NCI-H2107 (cell line): ENCODE measurements around the gene HHIP.

ENCODE experiments used
- DNase-seq: peaks from one replicate; lab custom pipeline; 2025; lab: John Stamatoyannopoulos, UW

Gene HHIP, protein sequence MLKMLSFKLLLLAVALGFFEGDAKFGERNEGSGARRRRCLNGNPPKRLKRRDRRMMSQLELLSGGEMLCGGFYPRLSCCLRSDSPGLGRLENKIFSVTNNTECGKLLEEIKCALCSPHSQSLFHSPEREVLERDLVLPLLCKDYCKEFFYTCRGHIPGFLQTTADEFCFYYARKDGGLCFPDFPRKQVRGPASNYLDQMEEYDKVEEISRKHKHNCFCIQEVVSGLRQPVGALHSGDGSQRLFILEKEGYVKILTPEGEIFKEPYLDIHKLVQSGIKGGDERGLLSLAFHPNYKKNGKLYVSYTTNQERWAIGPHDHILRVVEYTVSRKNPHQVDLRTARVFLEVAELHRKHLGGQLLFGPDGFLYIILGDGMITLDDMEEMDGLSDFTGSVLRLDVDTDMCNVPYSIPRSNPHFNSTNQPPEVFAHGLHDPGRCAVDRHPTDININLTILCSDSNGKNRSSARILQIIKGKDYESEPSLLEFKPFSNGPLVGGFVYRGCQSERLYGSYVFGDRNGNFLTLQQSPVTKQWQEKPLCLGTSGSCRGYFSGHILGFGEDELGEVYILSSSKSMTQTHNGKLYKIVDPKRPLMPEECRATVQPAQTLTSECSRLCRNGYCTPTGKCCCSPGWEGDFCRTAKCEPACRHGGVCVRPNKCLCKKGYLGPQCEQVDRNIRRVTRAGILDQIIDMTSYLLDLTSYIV

DNA sequence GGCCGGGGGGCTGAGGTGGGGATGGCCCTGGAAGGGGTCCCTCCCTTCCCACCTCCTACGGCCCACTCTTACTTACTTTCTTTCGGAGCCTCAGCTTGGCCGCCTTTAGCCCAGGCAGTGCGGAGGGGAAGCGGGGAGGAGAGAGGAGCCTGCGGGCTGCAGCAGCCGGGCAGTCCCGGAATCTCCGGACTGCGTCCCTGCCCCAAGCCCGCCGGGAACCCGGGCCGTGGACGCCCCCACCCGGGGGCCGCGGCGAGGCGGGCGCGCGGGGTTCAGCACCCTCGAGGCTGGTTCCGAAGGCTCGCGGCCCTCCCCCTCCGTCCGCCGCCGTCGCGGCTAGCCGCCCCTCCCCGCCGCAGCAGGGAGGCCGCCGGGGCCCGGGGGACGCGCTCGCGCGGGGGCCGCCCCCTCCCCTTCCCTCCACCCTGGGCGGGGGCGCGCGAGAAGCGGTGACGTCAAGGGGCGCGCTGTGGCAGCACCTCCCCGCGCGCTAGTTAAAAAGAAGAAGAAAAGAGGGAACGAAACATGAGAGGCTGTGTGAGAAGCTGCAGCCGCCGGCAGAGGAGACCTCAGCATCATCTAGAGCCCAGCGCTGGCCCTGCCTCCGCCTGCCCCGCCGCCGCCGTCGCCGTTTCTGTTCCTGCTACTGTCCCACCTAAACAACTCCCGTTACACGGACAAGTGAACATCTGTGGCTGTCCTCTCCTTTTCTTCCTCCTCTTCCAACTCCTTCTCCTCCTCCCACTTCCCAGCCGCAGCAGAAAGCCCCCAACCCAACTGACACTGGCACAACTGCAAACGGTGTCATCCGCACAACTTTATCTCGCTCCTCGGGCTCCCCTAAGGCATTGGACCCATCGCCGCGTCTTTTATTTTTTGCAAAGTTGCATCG lies at the start of gene HHIP:
Gene HHIP (plus strand): TSS at position 526 of the 892 bp plus-strand sequence. CDS start 520 bp downstream, outside the sequence.
- DNase-seq, result no peak

DNA sequence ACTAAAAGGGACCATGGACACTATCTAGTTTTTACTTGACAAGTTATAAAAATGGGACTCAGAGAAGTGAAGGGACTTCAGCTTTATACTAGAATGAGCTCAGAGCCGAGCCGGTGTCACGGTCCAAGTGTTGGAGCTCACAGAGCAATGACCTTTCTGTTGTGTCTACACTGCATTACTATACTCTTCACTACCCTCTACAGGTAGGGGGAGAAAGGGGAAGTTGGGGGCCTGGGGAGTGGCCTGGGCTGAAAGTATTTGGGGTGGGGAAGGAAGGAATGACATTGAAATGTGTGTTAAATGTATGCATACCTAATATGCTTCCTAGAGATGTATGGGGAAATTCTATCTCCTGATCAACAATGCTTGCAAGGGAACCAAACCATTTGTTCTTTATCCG lies 48.8 kb upstream of the HHIP start:
- DNase-seq, result no peak

- DNase-seq, result no peak
These were observed 46.3 kb upstream of the HHIP start for GRCh38 chr4:144599621-144600020.

DNA sequence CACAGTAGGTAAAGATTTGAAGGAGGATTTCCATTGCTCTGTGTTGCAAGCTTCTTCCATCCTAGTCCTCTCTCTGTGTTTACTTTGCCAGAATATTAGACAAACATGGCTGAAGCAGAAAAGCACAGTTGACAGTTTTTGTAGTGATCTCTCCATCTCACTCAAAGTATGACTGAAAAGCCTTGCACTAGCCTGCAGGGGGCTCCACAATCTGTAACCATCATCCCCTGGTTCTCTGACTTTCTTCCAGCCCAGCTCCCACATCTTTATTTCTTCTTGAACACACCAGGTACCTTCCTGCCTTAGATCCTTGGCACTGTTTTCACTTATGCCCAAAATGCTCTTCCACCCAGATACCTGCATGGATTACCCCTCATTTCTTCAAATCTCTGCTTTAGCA lies 34.1 kb upstream of the HHIP start:
- DNase-seq, result no peak

DNA sequence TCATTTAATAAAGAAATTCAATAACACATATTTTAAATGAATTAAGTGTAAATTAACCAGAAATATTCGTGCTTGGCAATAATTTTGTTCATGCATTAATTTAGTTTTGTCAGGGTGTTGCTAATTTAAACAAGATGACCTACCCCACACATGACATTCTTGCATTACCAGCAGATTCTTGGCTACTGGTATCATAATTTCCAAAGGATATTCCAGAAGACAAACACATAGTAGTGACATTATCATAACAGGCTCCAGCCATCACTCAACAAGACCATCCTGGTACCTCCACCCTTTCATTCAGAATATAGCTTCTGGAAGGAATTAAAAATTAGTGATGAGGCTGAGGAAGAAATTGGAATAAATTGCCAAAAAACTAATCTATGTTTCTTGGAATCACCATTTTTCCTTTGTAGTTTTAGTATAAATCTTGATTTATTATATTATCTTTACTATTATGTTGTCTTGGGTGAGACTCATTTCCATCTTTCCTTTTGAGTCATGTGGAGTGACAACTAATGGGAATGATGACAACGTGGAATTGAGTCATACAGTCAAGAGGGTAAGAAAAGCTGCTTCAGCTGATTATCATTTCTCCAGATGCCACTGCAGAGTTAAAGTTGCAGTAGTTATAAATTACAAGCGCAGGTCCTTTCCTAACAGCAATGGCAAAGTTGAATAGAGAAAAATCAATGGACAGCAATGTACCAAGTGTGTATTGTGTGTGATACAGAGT lies 30.9 kb upstream of the HHIP start:
- no peak for DNase-seq

GRCh38 chr4:144621681-144622080 lies 24.3 kb upstream of the HHIP start:
- no peak for DNase-seq

- DNase-seq, result no peak
These were observed 18.3 kb upstream of the HHIP start for GRCh38 chr4:144627663-144628076.

- no peak for DNase-seq
These were observed 12.7 kb upstream of the HHIP start for GRCh38 chr4:144633215-144633614.

- no peak for DNase-seq
These were observed 10.8 kb upstream of the HHIP start for GRCh38 chr4:144634978-144635747.

- no peak for DNase-seq
These were observed 1.4 kb upstream of the HHIP start for GRCh38 chr4:144644368-144645101.

DNA sequence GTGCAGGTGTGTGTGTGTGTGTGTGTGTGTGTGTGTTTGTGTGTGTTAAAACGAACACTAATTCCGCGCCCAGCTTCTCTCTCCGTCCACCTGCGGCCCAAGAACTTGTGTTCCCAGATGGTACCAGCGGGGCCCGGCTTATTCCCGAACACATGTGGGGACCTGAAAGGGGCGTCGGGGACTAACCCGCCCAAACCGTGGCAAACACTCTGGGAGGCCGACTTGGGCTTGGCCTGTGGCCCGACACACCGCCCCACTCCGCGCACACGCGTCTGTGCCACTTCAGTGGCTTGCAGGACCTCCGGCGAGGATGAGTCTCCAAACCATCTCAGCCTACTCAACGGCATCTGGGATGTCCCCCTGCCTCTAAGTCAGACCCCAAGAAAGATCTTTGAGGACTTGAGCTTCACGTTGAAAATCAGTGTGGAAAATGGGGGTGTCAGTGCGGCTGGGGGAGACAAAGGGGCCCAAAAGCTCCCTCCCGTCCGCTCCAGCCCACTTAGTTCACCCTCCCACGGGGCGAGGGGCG lies 790 bp upstream of the HHIP start:
- no peak for DNase-seq

DNA sequence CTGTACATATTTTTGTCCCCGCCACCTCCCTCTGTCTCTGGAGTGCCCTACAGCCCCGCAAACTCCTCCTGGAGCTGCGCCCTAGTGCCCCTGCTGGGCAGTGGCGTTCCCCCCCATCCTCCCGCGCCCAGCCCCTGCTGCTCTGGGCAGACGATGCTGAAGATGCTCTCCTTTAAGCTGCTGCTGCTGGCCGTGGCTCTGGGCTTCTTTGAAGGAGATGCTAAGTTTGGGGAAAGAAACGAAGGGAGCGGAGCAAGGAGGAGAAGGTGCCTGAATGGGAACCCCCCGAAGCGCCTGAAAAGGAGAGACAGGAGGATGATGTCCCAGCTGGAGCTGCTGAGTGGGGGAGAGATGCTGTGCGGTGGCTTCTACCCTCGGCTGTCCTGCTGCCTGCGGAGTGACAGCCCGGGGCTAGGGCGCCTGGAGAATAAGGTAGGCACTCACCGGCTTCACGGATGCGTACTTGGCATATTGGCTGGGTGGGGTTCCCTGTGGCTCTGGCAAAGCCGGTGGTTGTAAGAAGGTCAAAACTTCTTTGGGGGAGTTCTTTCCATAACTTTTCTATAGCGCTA lies 653 bp downstream of the HHIP start:
- no peak for DNase-seq

- no peak for DNase-seq
These were observed 1.2 kb downstream of the HHIP start for GRCh38 chr4:144647095-144647561.

DNA sequence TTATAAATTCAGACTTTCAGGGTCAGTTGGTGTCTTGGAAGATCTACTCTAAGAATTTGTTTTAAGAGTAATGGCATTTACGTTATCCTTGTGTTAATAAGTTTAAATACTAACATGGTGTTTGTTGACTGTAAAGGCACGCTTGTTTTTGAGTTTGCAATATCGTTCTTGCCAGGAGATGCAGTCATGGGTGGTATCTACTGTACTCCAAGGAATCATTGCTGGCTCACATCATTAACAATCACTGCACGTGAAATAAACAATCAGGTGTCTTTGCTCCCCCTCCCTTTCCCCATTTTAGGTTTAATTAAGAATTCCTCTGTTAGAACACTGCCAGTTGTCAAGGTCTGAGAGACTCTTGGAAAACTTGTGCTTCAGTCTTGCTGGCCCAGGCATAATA lies 1.6 kb downstream of the HHIP start:
- DNase-seq, result no peak

DNA sequence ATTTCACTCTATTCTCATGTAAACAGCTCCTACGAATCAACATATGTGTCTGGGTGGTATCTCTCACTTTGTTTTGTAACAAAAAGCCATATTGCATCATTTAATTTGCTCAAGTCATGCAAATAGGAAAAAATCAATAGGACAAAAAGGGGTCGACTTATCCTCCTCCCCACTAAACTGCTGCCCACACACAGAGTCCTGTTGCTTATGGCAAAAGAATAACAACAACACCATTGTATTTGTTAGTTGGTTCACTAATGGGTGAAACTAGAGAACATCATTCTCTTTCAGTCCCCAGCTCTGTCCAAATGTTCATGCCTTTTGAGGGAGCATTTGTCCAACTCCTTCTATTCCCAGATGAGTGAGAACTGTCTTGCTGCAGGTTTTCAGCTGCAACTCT lies 2.1 kb downstream of the HHIP start:
- DNase-seq, result no peak

DNA sequence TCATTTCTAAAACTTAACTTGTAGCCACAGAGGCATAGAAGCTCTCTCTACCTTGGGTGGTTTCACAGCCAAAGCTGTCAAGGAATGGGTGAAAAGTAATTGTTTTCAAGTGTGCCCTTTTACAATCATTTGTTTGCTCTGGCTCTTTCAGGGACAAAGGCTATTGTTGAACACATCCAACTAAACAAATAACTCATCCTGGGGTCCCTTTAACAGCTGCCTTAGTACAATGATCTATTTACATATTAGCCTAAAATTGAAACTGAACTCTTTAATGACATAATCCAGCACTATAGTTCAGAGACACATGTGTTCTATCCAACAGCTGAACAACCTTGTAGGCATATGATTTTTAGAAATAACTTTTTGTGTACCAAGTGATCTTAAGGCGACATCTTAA lies 3.7 kb downstream of the HHIP start:
- no peak for DNase-seq

- no peak for DNase-seq
These were observed 4.5 kb downstream of the HHIP start for GRCh38 chr4:144650311-144651005.

DNA sequence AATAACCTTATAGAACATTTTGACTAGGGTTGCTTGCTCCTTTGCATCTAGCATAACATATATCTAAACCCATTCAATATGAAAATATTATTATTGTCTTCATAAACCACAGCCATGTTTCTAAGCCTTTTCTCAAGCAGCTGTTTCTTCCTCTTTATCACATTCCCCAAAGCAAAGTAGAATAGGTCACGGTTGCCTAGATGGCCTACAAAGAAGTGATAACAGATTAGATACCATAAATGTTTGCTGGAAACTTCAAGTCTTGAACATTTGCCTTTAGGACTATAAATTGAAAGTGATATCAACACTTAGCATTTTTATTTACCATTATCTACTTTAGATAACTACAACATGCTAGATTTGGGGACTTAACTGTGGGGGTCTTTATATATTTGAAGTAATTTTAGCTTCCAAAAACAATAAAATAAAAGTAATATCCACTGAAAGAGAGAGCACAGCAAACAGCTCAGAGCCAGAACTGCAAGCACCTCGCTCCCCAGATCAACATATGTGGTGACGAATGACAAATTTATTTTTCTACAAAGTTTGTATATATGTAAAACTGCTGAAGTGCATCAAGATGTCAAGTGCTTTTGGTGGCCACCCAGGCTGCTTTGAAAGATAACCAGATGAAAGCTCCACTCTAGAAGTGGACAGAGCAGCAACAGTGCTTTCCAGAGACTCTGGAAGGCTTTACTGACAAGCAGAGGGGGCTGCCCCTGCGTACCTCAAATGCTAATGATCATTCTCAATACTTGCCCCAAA lies 8.0 kb downstream of the HHIP start:
- DNase-seq, result no peak
